ENCODE measurements around the gene PRKCH.

- TF ChIP-seq CTCF (IDR thresholded peaks at IDR 0.05) = no peak
- no peak for TF ChIP-seq RAD21 (conservative IDR thresholded peaks at IDR 0.05 in 1 of 2, IDR thresholded peaks at IDR 0.05 in 1 of 2)
- TF ChIP-seq POLR2A (IDR thresholded peaks at IDR 0.05; ENCODE audit: low read length) = no peak
- TF ChIP-seq RNF2 (IDR thresholded peaks at IDR 0.05; ENCODE audit: borderline replicate concordance, low read depth) = no peak
- no peak for TF ChIP-seq SMC3 (IDR thresholded peaks at IDR 0.05)
- no peak for TF ChIP-seq CHD2 (IDR thresholded peaks at IDR 0.05; ENCODE audit: low read length, partially characterized antibody)
- no peak for TF ChIP-seq MYC (IDR thresholded peaks at IDR 0.05; ENCODE audit: borderline replicate concordance, low read length)
- no peak for TF ChIP-seq REST (IDR thresholded peaks at IDR 0.05)
- TF ChIP-seq NR3C1 (IDR thresholded peaks at IDR 0.05) = no peak
Observed at GRCh38 chr14:61284001-61284400, 37.4 kb upstream of the PRKCH start.

Measured in A549 (cell line).